NT2/D1 (cell line): ENCODE measurements around the gene PFKM.

Experiments
- DNase-seq: peaks from one replicate; pipeline ENCODE4 v3.0.0-alpha.2; 2011; ENCODE audit warnings: low read depth, low spot score
- H3K27me3 ChIP-seq: 2 replicates; pipeline ENCODE4 v1.6.0; 2011; ENCODE audit warnings: mild to moderate bottlenecking; ENCODE audit not compliant: insufficient read length, insufficient read depth
- H3K36me3 ChIP-seq: 2 replicates; pipeline ENCODE4 v1.6.1; 2011; ENCODE audit warnings: mild to moderate bottlenecking, low read length, mixed read lengths; ENCODE audit not compliant: insufficient read depth, insufficient read length
- H3K4me1 ChIP-seq: 2 replicates; pipeline ENCODE4 v1.5.1; 2011; ENCODE audit not compliant: insufficient read depth, insufficient read length
- H3K4me3 ChIP-seq: 2 replicates; pipeline ENCODE4 v1.5.1; 2011; ENCODE audit warnings: low read depth; ENCODE audit not compliant: insufficient read length
- H3K9ac ChIP-seq: 2 replicates; pipeline ENCODE4 v1.6.0; 2011; ENCODE audit warnings: low read depth; ENCODE audit not compliant: insufficient read length
- H3K9me3 ChIP-seq: 2 replicates; pipeline ENCODE4 v1.5.1; 2011; ENCODE audit warnings: mild to moderate bottlenecking, low read length; ENCODE audit not compliant: insufficient read depth
- SUZ12 ChIP-seq: IDR thresholded peaks from 2 replicates; pipeline ENCODE4 v1.6.1; 2011; ENCODE audit not compliant: insufficient read length, insufficient read depth; ENCODE audit errors: extremely low read depth
- YY1 ChIP-seq: IDR thresholded peaks from 2 replicates; pipeline ENCODE4 v1.6.1; 2011; ENCODE audit not compliant: insufficient read length, insufficient read depth
- ZNF274 ChIP-seq: IDR thresholded peaks from 2 replicates; pipeline ENCODE4 v1.6.1; 2011; ENCODE audit warnings: mild to moderate bottlenecking, low read depth, low read length

The PFKM gene

DNA sequence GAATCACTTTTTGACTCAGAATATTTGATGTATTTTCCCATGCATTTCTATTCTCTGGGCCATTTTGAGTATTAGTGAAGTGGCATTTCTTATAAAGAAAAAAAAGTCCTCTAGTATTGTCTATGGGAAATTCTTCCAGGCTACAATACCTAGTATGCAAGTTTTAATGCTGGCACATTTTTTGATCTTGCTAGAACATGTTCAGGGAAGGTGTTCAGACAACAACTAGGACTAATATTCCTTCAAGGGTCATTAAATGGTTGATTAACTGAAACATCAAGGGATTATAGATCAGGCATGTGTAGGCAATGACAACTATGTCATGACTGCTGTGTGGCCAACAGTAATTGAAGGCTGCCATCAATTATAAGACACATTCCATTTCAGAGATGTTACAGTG lies 71.9 kb downstream of the PFKM start:
- Histone ChIP-seq H3K4me3 (no peak overlapping the region), H3K9ac (no peak overlapping the region), H3K36me3 (no peaks in the 10 kb centered on the region), H3K9me3 (peaks cover 5% of the 10 kb centered on the region; the same call in 1 of the 2 replicates), H3K27me3 (peaks cover 12% of the 10 kb centered on the region), H3K4me1 (no peaks in the 10 kb centered on the region)
- no peak for DNase-seq
- TF ChIP-seq SUZ12 = no peak
- no peak for TF ChIP-seq ZNF274
- TF ChIP-seq YY1 = no peak

GRCh38 chr12:48192861-48193260 lies 73.7 kb downstream of the PFKM start:
- TF ChIP-seq YY1 = no peak
- no peak for TF ChIP-seq ZNF274
- no peak for TF ChIP-seq SUZ12
- H3K9ac ChIP-seq = no peak overlapping the region
- DNase-seq = no peak
- no peak overlapping the region for H3K4me3 ChIP-seq
- peaks cover 10% of the 10 kb centered on the region for H3K27me3 ChIP-seq
- no peaks in the 10 kb centered on the region for H3K4me1 ChIP-seq
- H3K9me3 ChIP-seq = peaks cover 5% of the 10 kb centered on the region; the same call in 1 of the 2 replicates
- no peaks in the 10 kb centered on the region for H3K36me3 ChIP-seq

- Histone ChIP-seq H3K36me3 (no peaks in the 10 kb centered on the region), H3K27me3 (peaks cover 10% of the 10 kb centered on the region), H3K4me3 (no peak overlapping the region), H3K4me1 (no peaks in the 10 kb centered on the region), H3K9ac (no peak overlapping the region), H3K9me3 (peaks cover 5% of the 10 kb centered on the region; the same call in 1 of the 2 replicates)
- no peak for DNase-seq
- no peak for TF ChIP-seq SUZ12
- TF ChIP-seq YY1 = no peak
- no peak for TF ChIP-seq ZNF274
Measured at GRCh38 chr12:48193623-48194022, 74.5 kb downstream of the PFKM start.

GRCh38 chr12:48194799-48195201 lies 75.6 kb downstream of the PFKM start:
- Histone ChIP-seq H3K4me3 (no peak overlapping the region), H3K9ac (no peak overlapping the region), H3K27me3 (peaks cover 10% of the 10 kb centered on the region), H3K9me3 (peaks cover 5% of the 10 kb centered on the region; the same call in 1 of the 2 replicates), H3K4me1 (no peaks in the 10 kb centered on the region), H3K36me3 (no peaks in the 10 kb centered on the region)
- TF ChIP-seq YY1 = no peak
- TF ChIP-seq SUZ12 = no peak
- no peak for DNase-seq
